ENCODE data around the gene ZCRB1.

Gene ZCRB1

GRCh38 chr12:42270596-42270995 lies 55.3 kb downstream of the ZCRB1 start:
- no peaks in the 10 kb centered on the region for H3K36me3 ChIP-seq (ENCODE audit: control insufficient read depth, insufficient read depth, low read length)
- no peak for DNase-seq (ENCODE audit: extremely low read depth, insufficient read length)
- no peaks in the 10 kb centered on the region for H3K27me3 ChIP-seq (replicated peaks; ENCODE audit: control insufficient read depth, insufficient read depth, low read length)
- H3K4me3 ChIP-seq (replicated peaks; ENCODE audit: low read depth, low read length): no peak overlapping the region
- TF ChIP-seq CTCF (IDR thresholded peaks at IDR 0.05; ENCODE audit: insufficient read depth, low read length, poor library complexity, severe bottlenecking): no peak

GRCh38 chr12:42267413-42268190 lies 58.3 kb downstream of the ZCRB1 start:
- no peak for TF ChIP-seq CTCF (IDR thresholded peaks at IDR 0.05; ENCODE audit: insufficient read depth, low read length, poor library complexity, severe bottlenecking)
- Histone ChIP-seq H3K36me3 (ENCODE audit: control insufficient read depth, insufficient read depth, low read length) (no peaks in the 10 kb centered on the region), H3K4me3 (replicated peaks; ENCODE audit: low read depth, low read length) (no peak overlapping the region), H3K27me3 (replicated peaks; ENCODE audit: control insufficient read depth, insufficient read depth, low read length) (no peaks in the 10 kb centered on the region)
- DNase-seq (ENCODE audit: extremely low read depth, insufficient read length): no peak

GRCh38 chr12:42266579-42267230 lies 59.2 kb downstream of the ZCRB1 start:
- no peak for TF ChIP-seq CTCF (IDR thresholded peaks at IDR 0.05; ENCODE audit: insufficient read depth, low read length, poor library complexity, severe bottlenecking)
- no peak overlapping the region for H3K4me3 ChIP-seq (replicated peaks; ENCODE audit: low read depth, low read length)
- no peak for DNase-seq (ENCODE audit: extremely low read depth, insufficient read length)
- no peaks in the 10 kb centered on the region for H3K27me3 ChIP-seq (replicated peaks; ENCODE audit: control insufficient read depth, insufficient read depth, low read length)
- H3K36me3 ChIP-seq (ENCODE audit: control insufficient read depth, insufficient read depth, low read length): no peaks in the 10 kb centered on the region

GRCh38 chr12:42262271-42262670 lies 63.6 kb downstream of the ZCRB1 start:
- DNase-seq (ENCODE audit: extremely low read depth, insufficient read length): no peak
- no peak overlapping the region for H3K4me3 ChIP-seq (replicated peaks; ENCODE audit: low read depth, low read length)
- no peaks in the 10 kb centered on the region for H3K36me3 ChIP-seq (ENCODE audit: control insufficient read depth, insufficient read depth, low read length)
- no peaks in the 10 kb centered on the region for H3K27me3 ChIP-seq (replicated peaks; ENCODE audit: control insufficient read depth, insufficient read depth, low read length)
- no peak for TF ChIP-seq CTCF (IDR thresholded peaks at IDR 0.05; ENCODE audit: insufficient read depth, low read length, poor library complexity, severe bottlenecking)
